OCI-LY7 (cell line): ENCODE results near the gene TEX28.

ENCODE experiments used
- EZH2phosphoT487 ChIP-seq: fragments of 200-600 bp; sonication (generic); IDR thresholded peaks from 2 replicates; pipeline ENCODE4 v1.6.1; 2018; ENCODE audit warnings: low read depth, borderline replicate concordance, mild to moderate bottlenecking, mixed run types, antibody characterized with exemption, low read length, moderate library complexity, mixed read lengths
- TF ChIP-seq, protein P1 (sequence below): fragments of 200-600 bp; sonication (generic); conservative IDR thresholded peaks from 2 replicates; pipeline ENCODE4 v1.5.1; 2014; ENCODE audit warnings: mild to moderate bottlenecking, antibody characterized with exemption, low read length, moderate library complexity, mixed read lengths

GRCh38 chrX:154321594-154321993 is 26.7 kb upstream of the TEX28 start:
- TF ChIP-seq, protein P1, sequence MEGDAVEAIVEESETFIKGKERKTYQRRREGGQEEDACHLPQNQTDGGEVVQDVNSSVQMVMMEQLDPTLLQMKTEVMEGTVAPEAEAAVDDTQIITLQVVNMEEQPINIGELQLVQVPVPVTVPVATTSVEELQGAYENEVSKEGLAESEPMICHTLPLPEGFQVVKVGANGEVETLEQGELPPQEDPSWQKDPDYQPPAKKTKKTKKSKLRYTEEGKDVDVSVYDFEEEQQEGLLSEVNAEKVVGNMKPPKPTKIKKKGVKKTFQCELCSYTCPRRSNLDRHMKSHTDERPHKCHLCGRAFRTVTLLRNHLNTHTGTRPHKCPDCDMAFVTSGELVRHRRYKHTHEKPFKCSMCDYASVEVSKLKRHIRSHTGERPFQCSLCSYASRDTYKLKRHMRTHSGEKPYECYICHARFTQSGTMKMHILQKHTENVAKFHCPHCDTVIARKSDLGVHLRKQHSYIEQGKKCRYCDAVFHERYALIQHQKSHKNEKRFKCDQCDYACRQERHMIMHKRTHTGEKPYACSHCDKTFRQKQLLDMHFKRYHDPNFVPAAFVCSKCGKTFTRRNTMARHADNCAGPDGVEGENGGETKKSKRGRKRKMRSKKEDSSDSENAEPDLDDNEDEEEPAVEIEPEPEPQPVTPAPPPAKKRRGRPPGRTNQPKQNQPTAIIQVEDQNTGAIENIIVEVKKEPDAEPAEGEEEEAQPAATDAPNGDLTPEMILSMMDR, result peak; percentile 59
- TF ChIP-seq EZH2phosphoT487, result no peak
